Trophoblast cell (in vitro differentiated cells and primary cell): ENCODE results near the gene INPP5D.

ENCODE experiments used
- DNase-seq, 2 donors: peaks; one replicate each; pipeline ENCODE4 v3.0.0-alpha.2; 2016
- H2AFZ ChIP-seq: 2 replicates; pipeline ENCODE4 v1.6.1; 2013; ENCODE audit warnings: low read length, moderate library complexity, mild to moderate bottlenecking; ENCODE audit not compliant: insufficient read depth, poor library complexity
- H2AK5ac ChIP-seq: 2 replicates; pipeline ENCODE4 v1.6.1; 2013; ENCODE audit warnings: mild to moderate bottlenecking, low read length
- H2BK120ac ChIP-seq: 2 replicates; pipeline ENCODE4 v1.6.1; 2013; ENCODE audit warnings: low read length, mild to moderate bottlenecking, moderate library complexity; ENCODE audit not compliant: insufficient read depth, poor library complexity
- H2BK12ac ChIP-seq: 2 replicates; pipeline ENCODE4 v1.6.1; 2013; ENCODE audit warnings: mild to moderate bottlenecking, low read length, moderate library complexity
- H2BK5ac ChIP-seq: 2 replicates; pipeline ENCODE4 v1.6.1; 2013; ENCODE audit warnings: low read length, low read depth, moderate library complexity, mild to moderate bottlenecking; ENCODE audit not compliant: poor library complexity
- H3K14ac ChIP-seq: 2 replicates; pipeline ENCODE4 v1.6.1; 2013; ENCODE audit warnings: mild to moderate bottlenecking, low read length
- H3K18ac ChIP-seq: 2 replicates; pipeline ENCODE4 v1.6.1; 2013; ENCODE audit warnings: mild to moderate bottlenecking, low read length
- H3K23ac ChIP-seq: 2 replicates; pipeline ENCODE4 v1.6.1; 2013; ENCODE audit warnings: low read length
- H3K27ac ChIP-seq: 2 replicates; pipeline ENCODE4 v1.5.1; 2013; ENCODE audit warnings: low read depth, mild to moderate bottlenecking, inconsistent platforms, low read length, moderate library complexity
- H3K27me3 ChIP-seq: 2 replicates; pipeline ENCODE4 v1.6.1; 2013; ENCODE audit warnings: inconsistent platforms, mild to moderate bottlenecking, low read length, moderate library complexity; ENCODE audit not compliant: insufficient read depth
- H3K36me3 ChIP-seq, 2 experiments: 1 replicate in 1 of 2; 2 replicates in 1 of 2; pipeline ENCODE4 v1.6.1; 2013; ENCODE audit warnings: low read length in 2 of 2, mild to moderate bottlenecking in 2 of 2, moderate library complexity in 1 of 2; ENCODE audit not compliant: insufficient read depth in 2 of 2, control insufficient read depth in 1 of 2
- H3K4ac ChIP-seq: 2 replicates; pipeline ENCODE4 v1.6.1; 2013; ENCODE audit warnings: low read depth, mild to moderate bottlenecking, low read length, moderate library complexity
- H3K4me1 ChIP-seq, 2 experiments: 1 replicate in 1 of 2; 2 replicates in 1 of 2; pipeline ENCODE4 v1.6.1; 2013; ENCODE audit warnings: low read length in 2 of 2, mild to moderate bottlenecking in 2 of 2, moderate library complexity in 1 of 2; ENCODE audit not compliant: insufficient read depth in 2 of 2, control insufficient read depth in 1 of 2
- H3K4me2 ChIP-seq: 2 replicates; pipeline ENCODE4 v1.6.1; 2013; ENCODE audit warnings: inconsistent platforms, mild to moderate bottlenecking, low read length, moderate library complexity
- H3K4me3 ChIP-seq: 2 replicates; pipeline ENCODE4 v1.5.1; 2013; ENCODE audit warnings: mild to moderate bottlenecking, low read depth, low read length, inconsistent platforms
- H3K79me1 ChIP-seq: one replicate; pipeline ENCODE4 v1.6.1; 2013; ENCODE audit warnings: low read length
- H3K79me2 ChIP-seq: 2 replicates; pipeline ENCODE4 v1.6.1; 2013; ENCODE audit warnings: low read length, mild to moderate bottlenecking; ENCODE audit not compliant: control insufficient read depth, insufficient read depth, poor library complexity
- H3K9ac ChIP-seq: 2 replicates; pipeline ENCODE4 v1.6.1; 2013; ENCODE audit warnings: mild to moderate bottlenecking, low read length
- H3K9me3 ChIP-seq: 2 replicates; pipeline ENCODE4 v1.6.1; 2013; ENCODE audit warnings: low read depth, mild to moderate bottlenecking, control low read depth, inconsistent platforms, low read length; ENCODE audit not compliant: insufficient read depth
- H4K12ac ChIP-seq: 2 replicates; pipeline ENCODE4 v1.6.1; 2013; ENCODE audit warnings: low read depth, mild to moderate bottlenecking, low read length, moderate library complexity
- H4K8ac ChIP-seq: 2 replicates; pipeline ENCODE4 v1.6.1; 2013; ENCODE audit warnings: low read depth, mild to moderate bottlenecking, low read length, moderate library complexity
- H4K91ac ChIP-seq: one replicate; pipeline ENCODE4 v1.6.1; 2013; ENCODE audit warnings: low read depth, mild to moderate bottlenecking, low read length, moderate library complexity
- WGBS: extraction: QIAGEN DNeasy Blood & Tissue Kit; methylation state at CpG from one replicate; pipeline ENCODE4 v1.1.7; 2013; ENCODE audit warnings: missing lambda C conversion rate; ENCODE audit not compliant: insufficient read length, insufficient coverage; ENCODE audit errors: extremely low coverage; 5-methylcytosine and 5-hydroxymethylcytosine counted together

Gene INPP5D

DNA sequence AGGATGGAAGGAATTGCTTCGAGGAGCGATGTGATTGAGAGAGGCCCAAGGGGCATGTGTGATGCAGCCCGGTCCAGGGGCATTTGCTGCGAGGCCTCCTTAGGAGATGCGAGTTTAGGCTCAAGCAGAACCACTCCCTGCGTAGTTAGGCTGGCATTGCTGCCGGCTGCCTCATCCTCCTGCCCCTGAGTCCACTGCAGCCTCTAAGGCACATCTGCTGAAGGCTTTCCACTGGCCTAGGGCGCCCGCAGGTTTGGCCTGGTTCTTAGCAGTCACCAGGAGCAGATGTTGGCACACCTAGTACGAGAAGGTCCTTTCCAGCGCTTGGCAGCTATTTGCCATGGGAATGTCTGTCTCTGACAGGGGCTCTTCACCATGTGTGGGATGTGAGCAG, 20.7 kb downstream of the INPP5D start:
- no peak overlapping the region for H3K4me2 ChIP-seq
- no peaks in the 10 kb centered on the region for H3K4me1 ChIP-seq
- no peak for DNase-seq
- H3K4ac ChIP-seq, result no peak overlapping the region
- no peaks in the 10 kb centered on the region for H3K27me3 ChIP-seq
- no peaks in the 10 kb centered on the region for H3K79me2 ChIP-seq
- no peak overlapping the region for H3K27ac ChIP-seq
- H2BK5ac ChIP-seq, result no peak overlapping the region
- H3K9ac ChIP-seq, result no peak overlapping the region
- H3K23ac ChIP-seq, result no peak overlapping the region
- WGBS, result no CpG with 5 or more reads among the region's 11 CpGs
- no peak overlapping the region for H3K14ac ChIP-seq
- H3K79me1 ChIP-seq, result no peaks in the 10 kb centered on the region
- H3K36me3 ChIP-seq, result no peaks in the 10 kb centered on the region
- H2BK120ac ChIP-seq, result no peak overlapping the region
- no peak overlapping the region for H2BK12ac ChIP-seq
- H2AFZ ChIP-seq, result no peak overlapping the region
- H4K91ac ChIP-seq, result no peak overlapping the region
- no peak overlapping the region for H4K12ac ChIP-seq
- no peak overlapping the region for H2AK5ac ChIP-seq
- no peak overlapping the region for H3K18ac ChIP-seq
- no peaks in the 10 kb centered on the region for H3K9me3 ChIP-seq
- H3K4me3 ChIP-seq, result no peak overlapping the region
- H4K8ac ChIP-seq, result no peak overlapping the region

DNA sequence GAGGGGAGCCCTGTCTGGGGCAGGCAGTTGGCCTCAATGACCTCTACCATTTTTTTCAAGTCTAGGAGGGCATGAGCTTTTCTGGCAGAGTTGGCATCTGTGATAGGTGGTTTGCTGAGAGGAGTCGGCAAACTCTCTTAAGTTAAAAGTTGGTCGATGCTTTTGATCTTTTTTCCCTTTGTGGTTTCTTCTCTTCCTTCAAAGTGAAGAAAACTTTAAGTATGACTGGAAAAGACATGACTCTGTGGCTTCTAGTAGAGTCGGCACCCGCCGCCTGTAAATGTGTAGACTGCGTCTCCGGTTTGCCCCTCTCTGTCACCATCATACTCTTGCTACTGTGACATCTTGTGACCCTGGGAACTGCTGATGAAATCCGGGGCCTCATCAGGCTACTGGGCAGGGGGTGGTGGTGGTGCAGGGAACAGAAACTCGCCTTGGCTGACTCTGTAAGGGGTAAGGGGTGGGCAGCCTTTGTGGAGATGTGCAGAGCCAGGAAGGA, 21.1 kb downstream of the INPP5D start:
- Histone ChIP-seq H3K9me3 (no peaks in the 10 kb centered on the region), H2AK5ac (no peak overlapping the region), H2BK120ac (no peak overlapping the region), H3K23ac (no peak overlapping the region), H3K4ac (no peak overlapping the region), H3K79me2 (no peaks in the 10 kb centered on the region), H3K36me3 (no peaks in the 10 kb centered on the region), H2AFZ (no peak overlapping the region), H2BK12ac (no peak overlapping the region), H2BK5ac (no peak overlapping the region), H3K18ac (no peak overlapping the region), H3K27me3 (no peaks in the 10 kb centered on the region), H3K4me1 (no peaks in the 10 kb centered on the region), H3K9ac (no peak overlapping the region), H3K79me1 (no peaks in the 10 kb centered on the region), H3K27ac (no peak overlapping the region), H3K14ac (no peak overlapping the region), H4K12ac (no peak overlapping the region), H3K4me3 (no peak overlapping the region), H4K8ac (no peak overlapping the region), H4K91ac (no peak overlapping the region), H3K4me2 (no peak overlapping the region)
- no CpG with 5 or more reads among the region's 9 CpGs for WGBS
- DNase-seq, result no peak

GRCh38 chr2:233081731-233082221, 21.6 kb downstream of the INPP5D start:
- Histone ChIP-seq H3K4ac (no peak overlapping the region), H3K27ac (no peak overlapping the region), H3K9ac (no peak overlapping the region), H2BK5ac (no peak overlapping the region), H3K4me1 (no peaks in the 10 kb centered on the region), H4K8ac (no peak overlapping the region), H3K23ac (no peak overlapping the region), H2AK5ac (no peak overlapping the region), H2BK12ac (no peak overlapping the region), H3K18ac (no peak overlapping the region), H3K14ac (no peak overlapping the region), H3K79me1 (no peaks in the 10 kb centered on the region), H3K27me3 (no peaks in the 10 kb centered on the region), H2AFZ (no peak overlapping the region), H3K9me3 (no peaks in the 10 kb centered on the region), H2BK120ac (no peak overlapping the region), H3K4me2 (no peak overlapping the region), H3K4me3 (no peak overlapping the region), H3K79me2 (no peaks in the 10 kb centered on the region), H3K36me3 (no peaks in the 10 kb centered on the region), H4K91ac (no peak overlapping the region), H4K12ac (no peak overlapping the region)
- WGBS, result no CpG with 5 or more reads among the region's 13 CpGs
- no peak for DNase-seq

DNA sequence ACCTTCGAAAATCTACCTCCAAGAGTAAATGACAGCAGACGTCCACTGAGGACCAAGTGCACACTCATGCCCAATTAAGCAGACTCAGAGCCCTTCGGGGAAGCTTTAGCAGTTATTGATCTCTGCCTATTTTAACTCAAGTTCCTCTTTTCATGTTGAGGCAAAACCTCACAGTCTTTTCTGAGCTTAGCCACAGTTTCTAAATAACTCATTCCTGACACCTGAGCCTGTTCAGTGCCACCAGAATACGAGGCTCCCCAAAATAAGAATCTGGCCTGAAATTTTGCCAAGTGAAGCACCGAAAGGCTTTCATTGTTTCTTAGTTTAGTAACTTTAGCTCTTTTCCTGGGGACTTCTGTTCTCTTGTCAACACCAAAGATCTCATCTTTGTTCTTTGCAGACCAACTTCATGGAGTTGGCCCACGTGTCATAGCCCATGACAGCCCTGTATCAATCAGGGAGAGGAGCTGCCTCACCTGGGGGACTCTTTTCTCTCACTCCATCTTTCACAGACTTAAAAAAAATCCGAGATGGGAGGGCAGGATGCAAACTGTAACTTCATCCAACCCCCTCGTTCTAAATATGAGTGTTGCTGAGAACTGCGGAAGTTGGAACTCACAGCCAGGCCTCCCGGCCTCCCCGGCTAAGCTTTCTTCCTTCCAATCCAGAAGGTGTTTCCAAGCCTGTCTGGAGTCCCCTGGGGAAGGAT, 22.2 kb downstream of the INPP5D start:
- no peak overlapping the region for H4K12ac ChIP-seq
- H3K79me1 ChIP-seq, result no peaks in the 10 kb centered on the region
- H3K4ac ChIP-seq, result no peak overlapping the region
- no peaks in the 10 kb centered on the region for H3K9me3 ChIP-seq
- H3K18ac ChIP-seq, result no peak overlapping the region
- no peak overlapping the region for H3K4me2 ChIP-seq
- H3K4me1 ChIP-seq, result no peaks in the 10 kb centered on the region
- H3K27me3 ChIP-seq, result no peaks in the 10 kb centered on the region
- H3K9ac ChIP-seq, result no peak overlapping the region
- WGBS, result no CpG with 5 or more reads among the region's 11 CpGs
- no peak overlapping the region for H2BK12ac ChIP-seq
- no peak overlapping the region for H2BK5ac ChIP-seq
- H3K27ac ChIP-seq, result no peak overlapping the region
- H4K91ac ChIP-seq, result no peak overlapping the region
- no peak overlapping the region for H2BK120ac ChIP-seq
- H3K36me3 ChIP-seq, result no peaks in the 10 kb centered on the region
- no peaks in the 10 kb centered on the region for H3K79me2 ChIP-seq
- H2AK5ac ChIP-seq, result no peak overlapping the region
- H3K23ac ChIP-seq, result no peak overlapping the region
- no peak overlapping the region for H4K8ac ChIP-seq
- H3K14ac ChIP-seq, result no peak overlapping the region
- DNase-seq, result no peak
- H3K4me3 ChIP-seq, result no peak overlapping the region
- no peak overlapping the region for H2AFZ ChIP-seq
